22Rv1 (cell line): ENCODE data around the gene GMIP.

ENCODE experiments used
- ZFX ChIP-seq: fragments of 450-650 bp; IDR thresholded peaks from 2 replicates; pipeline ENCODE4 v1.6.1; 2017; ENCODE audit warnings: antibody characterized with exemption, borderline replicate concordance
- TF ChIP-seq, protein P1 (sequence below): fragments of 450-650 bp; IDR thresholded peaks from 2 replicates; pipeline ENCODE4 v1.5.1; 2017; ENCODE audit warnings: mild to moderate bottlenecking

DNA sequence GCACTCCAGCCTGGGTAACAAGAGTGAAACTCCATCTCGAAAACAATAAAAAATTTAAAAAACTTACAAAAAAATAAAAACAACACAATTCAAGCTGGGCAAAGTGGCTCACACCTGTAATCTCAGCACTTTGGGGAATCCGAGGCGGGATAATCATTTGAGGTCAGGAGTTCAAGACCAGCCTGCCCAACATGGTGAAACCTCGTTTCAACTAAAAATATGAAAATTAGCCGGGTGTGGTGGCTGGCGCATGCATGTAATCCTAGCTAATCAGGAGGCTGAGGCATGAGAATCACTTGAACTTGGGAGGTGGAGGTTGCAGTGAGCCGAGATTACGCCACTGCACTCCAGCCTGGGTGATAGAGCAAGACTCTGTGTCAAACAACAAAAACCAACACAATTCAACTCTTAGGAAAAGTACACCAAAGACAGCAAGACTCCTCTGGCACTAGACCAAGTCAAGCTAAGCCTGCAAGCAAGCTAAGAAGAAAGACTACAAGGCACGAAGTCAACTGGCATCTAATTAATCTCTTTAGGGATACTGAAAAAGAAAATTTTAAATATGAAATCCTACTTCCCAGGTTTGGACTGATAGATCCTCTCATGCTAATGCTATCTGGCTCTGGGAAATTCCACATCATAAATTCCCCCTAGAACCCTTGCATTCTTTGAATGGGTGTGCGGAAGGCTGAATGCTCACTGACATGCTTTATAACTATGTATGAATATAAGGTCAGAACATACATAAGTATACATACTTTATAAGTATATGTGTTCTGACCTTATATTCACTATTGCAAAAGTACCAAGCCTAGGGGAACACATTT lies 32.9 kb downstream of the GMIP start:
- TF ChIP-seq, protein P1, sequence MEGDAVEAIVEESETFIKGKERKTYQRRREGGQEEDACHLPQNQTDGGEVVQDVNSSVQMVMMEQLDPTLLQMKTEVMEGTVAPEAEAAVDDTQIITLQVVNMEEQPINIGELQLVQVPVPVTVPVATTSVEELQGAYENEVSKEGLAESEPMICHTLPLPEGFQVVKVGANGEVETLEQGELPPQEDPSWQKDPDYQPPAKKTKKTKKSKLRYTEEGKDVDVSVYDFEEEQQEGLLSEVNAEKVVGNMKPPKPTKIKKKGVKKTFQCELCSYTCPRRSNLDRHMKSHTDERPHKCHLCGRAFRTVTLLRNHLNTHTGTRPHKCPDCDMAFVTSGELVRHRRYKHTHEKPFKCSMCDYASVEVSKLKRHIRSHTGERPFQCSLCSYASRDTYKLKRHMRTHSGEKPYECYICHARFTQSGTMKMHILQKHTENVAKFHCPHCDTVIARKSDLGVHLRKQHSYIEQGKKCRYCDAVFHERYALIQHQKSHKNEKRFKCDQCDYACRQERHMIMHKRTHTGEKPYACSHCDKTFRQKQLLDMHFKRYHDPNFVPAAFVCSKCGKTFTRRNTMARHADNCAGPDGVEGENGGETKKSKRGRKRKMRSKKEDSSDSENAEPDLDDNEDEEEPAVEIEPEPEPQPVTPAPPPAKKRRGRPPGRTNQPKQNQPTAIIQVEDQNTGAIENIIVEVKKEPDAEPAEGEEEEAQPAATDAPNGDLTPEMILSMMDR = no peak
- TF ChIP-seq ZFX = no peak
